H1 (cell line): ENCODE data around the gene NDUFB10. TPM values are rescaled to one million over a fixed set of nuclear protein-coding genes. Genes with fewer than 3 reads are reported as not detected.

Experiments used
- CTCF ChIA-PET: fragments of 300-600 bp; sonication (Branson Sonifier 250); formaldehyde crosslinking; loops from one replicate; lab custom pipeline; 2021; ENCODE audit not compliant: partially characterized antibody; lab: Charles Lee
- POLR2A ChIA-PET: fragments of 300-600 bp; sonication (Branson Sonifier 250); formaldehyde crosslinking; loops from one replicate; lab custom pipeline; 2021; ENCODE audit warnings: inconsistent platforms; ENCODE audit not compliant: partially characterized antibody; lab: Charles Lee
- DNase-seq, 2 experiments: peaks; one replicate each; pipeline versions ENCODE4 v3.0.0 to v3.0.0-alpha.2; 2010 to 2022; ENCODE audit warnings: low spot score in 2 of 2, low read depth in 1 of 2, mixed read lengths in 1 of 2
- FAIRE-seq: peaks from 2 replicates; lab custom pipeline; 2011; peaks lifted over from hg19 to GRCh38; lab: Jason Lieb, UNC
- H2AFZ ChIP-seq: 2 replicates; pipeline ENCODE4 v1.8.1; 2012; ENCODE audit warnings: low read length, inconsistent platforms
- H2AK5ac ChIP-seq: 2 replicates; pipeline ENCODE4 v1.6.1; 2013; ENCODE audit warnings: low read depth, low read length
- H2BK120ac ChIP-seq: replicated peaks from 2 replicates; pipeline ENCODE3; 2013; ENCODE audit warnings: low read depth, low read length, inconsistent platforms
- H2BK12ac ChIP-seq: 2 replicates; pipeline ENCODE4 v1.6.1; 2013; ENCODE audit warnings: low read depth, low read length
- H2BK15ac ChIP-seq: 2 replicates; pipeline ENCODE4 v1.6.1; 2013; ENCODE audit warnings: low read length
- H2BK20ac ChIP-seq: 2 replicates; pipeline ENCODE4 v1.6.1; 2013; ENCODE audit warnings: low read length
- H2BK5ac ChIP-seq: 2 replicates; pipeline ENCODE4 v1.6.1; 2013; ENCODE audit warnings: low read depth, low read length
- H3K14ac ChIP-seq: 2 replicates; pipeline ENCODE4 v1.6.1; 2013; ENCODE audit warnings: inconsistent platforms; ENCODE audit not compliant: insufficient read length
- H3K18ac ChIP-seq: 2 replicates; pipeline ENCODE4 v1.6.1; 2013; ENCODE audit warnings: low read length; ENCODE audit errors: extremely low read depth
- H3K23ac ChIP-seq: 2 replicates; pipeline ENCODE4 v1.6.1; 2013; ENCODE audit warnings: inconsistent platforms; ENCODE audit not compliant: insufficient read length
- H3K23me2 ChIP-seq: 2 replicates; pipeline ENCODE4 v1.6.1; 2013; ENCODE audit warnings: low read depth, low read length
- H3K27ac ChIP-seq: 2 replicates; pipeline ENCODE4 v1.6.1; 2011; ENCODE audit warnings: low read depth, low read length, inconsistent platforms
- H3K27me3 ChIP-seq, 4 experiments: replicated peaks in 1 of 4; 1 replicate in 1 of 4; 2 replicates in 3 of 4; pipeline versions ENCODE4 v1.6.1 to v1.8.1; 2011 to 2013; ENCODE audit warnings: low read length in 3 of 4, mild to moderate bottlenecking in 3 of 4, inconsistent platforms in 2 of 4, mixed read lengths in 2 of 4, moderate library complexity in 1 of 4; ENCODE audit not compliant: control insufficient read depth in 3 of 4, insufficient read depth in 3 of 4; ENCODE audit errors: extremely low read depth in 1 of 4
- H3K36me3 ChIP-seq, 4 experiments: 2 replicates each; pipeline versions ENCODE4 v1.6.1 to v1.8.1; 2011 to 2013; ENCODE audit warnings: mild to moderate bottlenecking in 4 of 4, low read length in 3 of 4, moderate library complexity in 2 of 4, control low read depth in 1 of 4, inconsistent platforms in 1 of 4; ENCODE audit not compliant: insufficient read depth in 4 of 4, control insufficient read depth in 2 of 4
- H3K4ac ChIP-seq: replicated peaks from 2 replicates; pipeline ENCODE3; 2013; ENCODE audit warnings: low read length, low read depth, mixed read lengths, inconsistent platforms; ENCODE audit not compliant: insufficient read length
- H3K4me1 ChIP-seq, 4 experiments: replicated peaks in 1 of 4; 1 replicate in 1 of 4; 2 replicates in 3 of 4; pipeline versions ENCODE4 v1.6.1 to v1.8.1; 2011 to 2013; ENCODE audit warnings: low read length in 3 of 4, inconsistent platforms in 2 of 4, mixed read lengths in 1 of 4; ENCODE audit not compliant: insufficient read depth in 4 of 4, control insufficient read depth in 3 of 4
- H3K4me2 ChIP-seq, 2 experiments: 2 replicates each; pipeline versions ENCODE4 v1.6.1 to v1.8.1; 2011 to 2013; ENCODE audit warnings: low read depth in 2 of 2, low read length in 2 of 2, control low read depth in 1 of 2, inconsistent platforms in 1 of 2, mild to moderate bottlenecking in 1 of 2; ENCODE audit not compliant: insufficient read depth in 1 of 2
- H3K4me3 ChIP-seq, 4 experiments: fragments of 200-600, 300-600 bp in 1 of 4; sonication (generic), shearing (Covaris generic), sonication (Bioruptor Twin) in 1 of 4; 2 replicates each; pipeline versions ENCODE4 v1.5.1 to v1.8.1; 2011 to 2016; ENCODE audit warnings: low read length in 4 of 4, low read depth in 3 of 4, control low read depth in 2 of 4, inconsistent platforms in 2 of 4, mild to moderate bottlenecking in 2 of 4, mixed read lengths in 1 of 4, moderate library complexity in 1 of 4; ENCODE audit not compliant: insufficient read depth in 2 of 4; ENCODE audit errors: extremely low read depth in 1 of 4
- H3K56ac ChIP-seq: replicated peaks from 2 replicates; pipeline ENCODE3; 2013; ENCODE audit warnings: low read depth, mild to moderate bottlenecking, mixed read lengths, low read length, inconsistent platforms; ENCODE audit not compliant: insufficient read length
- H3K79me1 ChIP-seq: 2 replicates; pipeline ENCODE4 v1.6.1; 2013; ENCODE audit warnings: low read depth, low read length, control low read depth
- H3K79me2 ChIP-seq, 2 experiments: 2 replicates each; pipeline versions ENCODE4 v1.6.1 to v1.8.1; 2012 to 2013; ENCODE audit warnings: low read length in 2 of 2, mild to moderate bottlenecking in 2 of 2, inconsistent platforms in 1 of 2; ENCODE audit not compliant: insufficient read depth in 2 of 2, control insufficient read depth in 1 of 2
- H3K9ac ChIP-seq, 4 experiments: replicated peaks in 1 of 4; 1 replicate in 1 of 4; 2 replicates in 3 of 4; pipeline versions ENCODE4 v1.6.1 to v1.8.1; 2011 to 2013; ENCODE audit warnings: low read depth in 3 of 4, low read length in 3 of 4, control low read depth in 2 of 4, mild to moderate bottlenecking in 2 of 4, moderate library complexity in 2 of 4, inconsistent platforms in 1 of 4; ENCODE audit errors: extremely low read depth in 1 of 4
- H3K9me3 ChIP-seq, 2 experiments: 2 replicates each; pipeline versions ENCODE4 v1.6.1 to v1.8.1; 2012 to 2013; ENCODE audit warnings: mild to moderate bottlenecking in 2 of 2, moderate library complexity in 2 of 2, control low read depth in 1 of 2, inconsistent platforms in 1 of 2, low read depth in 1 of 2, low read length in 1 of 2, mixed read lengths in 1 of 2; ENCODE audit not compliant: insufficient read depth in 2 of 2
- H4K20me1 ChIP-seq, 2 experiments: replicated peaks in 1 of 2; 2 replicates each; pipeline versions ENCODE3 to v1.8.1; 2011 to 2013; ENCODE audit warnings: inconsistent platforms in 2 of 2, low read length in 2 of 2, mild to moderate bottlenecking in 1 of 2; ENCODE audit not compliant: insufficient read depth in 2 of 2, control insufficient read depth in 1 of 2
- H4K5ac ChIP-seq: 2 replicates; pipeline ENCODE4 v1.6.1; 2013; ENCODE audit warnings: low read length, low read depth, mixed read lengths, inconsistent platforms; ENCODE audit not compliant: insufficient read length
- H4K8ac ChIP-seq: 2 replicates; pipeline ENCODE4 v1.8.0; 2013; ENCODE audit warnings: mild to moderate bottlenecking, moderate library complexity, low read length, inconsistent platforms; ENCODE audit not compliant: insufficient read depth; ENCODE audit errors: extremely low read depth
- H4K91ac ChIP-seq: replicated peaks from 2 replicates; pipeline ENCODE3; 2013; ENCODE audit warnings: low read length, mixed read lengths, inconsistent platforms; ENCODE audit not compliant: insufficient read length
- CBX8 ChIP-seq: fragments of 300-800, 300-1000 bp; sonication (generic); IDR thresholded peaks from 2 replicates; pipeline ENCODE4 v1.7.1; 2016; ENCODE audit warnings: low read depth, low read length, borderline replicate concordance
- CEBPB ChIP-seq: IDR thresholded peaks from 2 replicates; pipeline ENCODE4 v1.6.1; 2012; ENCODE audit warnings: low read depth, low read length
- CTBP2 ChIP-seq: IDR thresholded peaks from 2 replicates; pipeline ENCODE4 v1.7.0; 2011; ENCODE audit warnings: borderline replicate concordance, mild to moderate bottlenecking, moderate library complexity, mixed read lengths, low read length; ENCODE audit not compliant: insufficient read depth, insufficient read length
- HDAC6 ChIP-seq: IDR thresholded peaks from one replicate; pipeline ENCODE4 v1.7.1; 2012; ENCODE audit warnings: low read depth, mild to moderate bottlenecking, inconsistent platforms, low read length, moderate library complexity
- JUND ChIP-seq: IDR thresholded peaks from 2 replicates; pipeline ENCODE4 v1.6.1; 2011; ENCODE audit warnings: mild to moderate bottlenecking, improper control_type of control experiment, low read length
- POLR2AphosphoS5 ChIP-seq: IDR thresholded peaks from 2 replicates; pipeline ENCODE4 v1.6.1; 2011; ENCODE audit warnings: low read depth, low read length
- SIN3A ChIP-seq, 2 experiments: IDR thresholded peaks in 1 of 2; conservative IDR thresholded peaks in 1 of 2; 2 replicates each; pipeline ENCODE4 v1.6.1; 2011 to 2012; ENCODE audit warnings: low read length in 2 of 2, improper control_type of control experiment in 1 of 2, low read depth in 1 of 2, mild to moderate bottlenecking in 1 of 2
- SUZ12 ChIP-seq: fragments of 200-600 bp; sonication (generic); IDR thresholded peaks from 2 replicates; pipeline ENCODE4 v1.6.1; 2012; ENCODE audit warnings: mild to moderate bottlenecking, inconsistent platforms, low read length, moderate library complexity, mixed read lengths
- YY1 ChIP-seq: IDR thresholded peaks from 2 replicates; pipeline ENCODE4 v1.6.1; 2011; ENCODE audit warnings: low read depth, mild to moderate bottlenecking, low read length
- WGBS, 2 experiments: shearing (Covaris generic) in 1 of 2; methylation state at CpG; one replicate each; pipeline versions ENCODE4 v1.1.6 to v1.1.7; 2013 to 2015; ENCODE audit warnings: low lambda C conversion rate in 2 of 2, mixed read lengths in 2 of 2, inconsistent platforms in 1 of 2, low coverage in 1 of 2, missing lambda C conversion rate in 1 of 2; ENCODE audit not compliant: insufficient replicate concordance in 2 of 2, insufficient coverage in 1 of 2, insufficient read length in 1 of 2; ENCODE audit errors: extremely low coverage in 1 of 2, missing lambda C conversion rate in 1 of 2; 5-methylcytosine and 5-hydroxymethylcytosine counted together
- polyA plus RNA-seq, 7 experiments: library from polyadenylated mRNA; depleted of rRNA in 3 of 7; stranded (reverse) in 5 of 7; unstranded in 2 of 7; fragments of >200 nt in 5 of 7; fragments of 200-250 nt in 2 of 7; gene quantifications; 1 replicate in 5 of 7; 2 replicates in 1 of 7; 4 replicates in 1 of 7; pipeline versions ENCODE4 v1.2.1 to v1.2.3, GENCODE V29; 2011 to 2013; ENCODE audit warnings: missing spikeins in 2 of 7, mixed read lengths in 2 of 7
- total RNA-seq: library from RNA; stranded (reverse); fragmentation: NEBNext Ultra II Directional; extraction: Animal tissue kit (Norgen Biotek cat#: 25700); gene quantifications from 2 replicates; pipeline ENCODE4 v1.2.1, GENCODE V29; 2021

Gene NDUFB10
- total and polyA plus RNA-seq, 2 of the 8 experiments (the other 6 are each of a cell fraction or from before 2014, with no cell fraction given) = 183 to 194 TPM

GRCh38 chr16:2001456-2002355 lies 42.4 kb downstream of the NDUFB10 start:
- WGBS, 2 experiments = 91% methylated on average over 47 of the region's 53 CpGs; no CpG with 5 or more reads in 1 of the 2 experiments
- H3K23ac ChIP-seq = no peak overlapping the region
- peaks cover 24 to 52% (median 42%) of the 10 kb centered on the region in 4 experiments for H3K36me3 ChIP-seq
- peak overlapping the region; percentile 44; the same call in 1 of the 2 replicates for H2BK5ac ChIP-seq
- DNase-seq = no peak
- FAIRE-seq = no peak
- H3K56ac ChIP-seq = no peak overlapping the region
- POLR2A ChIA-PET = interaction anchor here (0.6 to 2.1 kb wide), 3 partner anchors 50 to 153 kb away, joined by 3 to 5 read pairs (median 3); no protein-coding TSS in a partner anchor
- H4K5ac ChIP-seq = no peak overlapping the region
- H3K27me3 ChIP-seq = no peaks in the 10 kb centered on the region
- no peak overlapping the region for H3K9ac ChIP-seq
- H2BK120ac ChIP-seq = no peak overlapping the region
- H4K91ac ChIP-seq = no peak overlapping the region
- no peaks in the 10 kb centered on the region for H3K9me3 ChIP-seq
- H4K20me1 ChIP-seq = peaks cover 22 to 54% of the 10 kb centered on the region in 2 experiments
- no peak overlapping the region for H2BK15ac ChIP-seq
- no peak overlapping the region for H2BK20ac ChIP-seq
- no peak overlapping the region for H3K4me3 ChIP-seq
- H3K4ac ChIP-seq = no peak overlapping the region
- H3K23me2 ChIP-seq = no peaks in the 10 kb centered on the region
- no peak overlapping the region for H2AFZ ChIP-seq
- H3K4me2 ChIP-seq = no peak overlapping the region
- no peak overlapping the region for H3K18ac ChIP-seq
- no peak overlapping the region for H3K14ac ChIP-seq
- peaks cover 0 to 25% of the 10 kb centered on the region in 2 experiments; a peak in 3 of 4 replicates for H3K79me2 ChIP-seq
- TF ChIP-seq JUND (no peak), CTBP2 (no peak), CBX8 (no peak), POLR2AphosphoS5 (no peak), HDAC6 (no peak), SIN3A (conservative IDR thresholded peaks at IDR 0.05 in 1 of 2, IDR thresholded peaks at IDR 0.05 in 1 of 2; ENCODE audit: low read depth in 1 of 2, low read length in 2 of 2) (no peak), YY1 (no peak), SUZ12 (no peak), CEBPB (no peak)
- peaks cover 2% of the 10 kb centered on the region; the same call in 1 of the 2 replicates for H3K79me1 ChIP-seq
- no peak overlapping the region for H2BK12ac ChIP-seq
- no peak overlapping the region for H3K27ac ChIP-seq
- CTCF ChIA-PET = interaction anchor here (0.6 to 2.8 kb wide), 3 partner anchors 10 to 69 kb away, joined by 3 to 6 read pairs (median 4); no protein-coding TSS in a partner anchor
- H3K4me1 ChIP-seq = peaks cover 0 to 19% (median 7%) of the 10 kb centered on the region in 4 experiments; a peak in 5 of 7 replicates
- H4K8ac ChIP-seq = no peak overlapping the region
- no peak overlapping the region for H2AK5ac ChIP-seq
